ENCODE measurements around the gene PRSS12. TPM values are rescaled to one million over a fixed set of nuclear protein-coding genes. Genes with fewer than 3 reads are reported as not detected.
"Not testable (repeated sequence)": the region's sequence is repeated elsewhere in the genome, so short reads cannot be mapped to it uniquely, and the experiment has no call there.

PRSS12 gene
- total RNA-seq, 1 experiment from 2014 or later = 14.1 TPM

GRCh38 chr4:118266145-118266496 lies 86.7 kb downstream of the PRSS12 start:
- H3K27ac Mint-ChIP-seq; H3K4me1 Mint-ChIP-seq; ATAC-seq; DNase-seq (ENCODE audit: low spot score); POLR2A ChIA-PET; H3K36me3 Mint-ChIP-seq: not testable (repeated sequence)
- peak overlapping the region; percentile 45 for H3K4me3 Mint-ChIP-seq
- H3K9me3 Mint-ChIP-seq = peaks cover 10% of the 10 kb centered on the region
- peak; percentile 71 for TF ChIP-seq NFYB (CRISPR knock-in tag; conservative IDR thresholded peaks at IDR 0.05; ENCODE audit: low read depth)
- H3K27me3 Mint-ChIP-seq (ENCODE audit: low read depth) = peaks cover 21% of the 10 kb centered on the region
- CTCF ChIA-PET = interaction anchor here (1.5 kb wide), 1 partner anchor 232 kb away, joined by 3 read pairs; no protein-coding TSS in a partner anchor

GRCh38 chr4:118265312-118266144 lies 87.3 kb downstream of the PRSS12 start:
- Mint-ChIP-seq H3K4me3 (peak overlapping the region; percentile 74), H3K4me1 (peaks cover 2% of the 10 kb centered on the region; the same call in 1 of the 2 replicates), H3K9me3 (peaks cover 10% of the 10 kb centered on the region), H3K27ac (no peak overlapping the region), H3K36me3 (no peaks in the 10 kb centered on the region; the same call in 1 of the 2 replicates), H3K27me3 (ENCODE audit: low read depth) (peaks cover 21% of the 10 kb centered on the region)
- POLR2A ChIA-PET = no interaction called here
- no peak for TF ChIP-seq ZNF671 (CRISPR knock-in tag; IDR thresholded peaks at IDR 0.05)
- peak; percentile 66; the same call in 1 of the 2 replicates for TF ChIP-seq E2F5 (CRISPR knock-in tag; IDR thresholded peaks at IDR 0.05)
- peak; percentile 90 for TF ChIP-seq NFYB (CRISPR knock-in tag; conservative IDR thresholded peaks at IDR 0.05; ENCODE audit: low read depth)
- TF ChIP-seq ZNF423 (CRISPR knock-in tag; IDR thresholded peaks at IDR 0.05) = peak; percentile 58; the same call in 1 of the 2 replicates
- no peak for TF ChIP-seq SMAD4 (CRISPR knock-in tag; IDR thresholded peaks at IDR 0.05)
- TF ChIP-seq JAZF1 (CRISPR knock-in tag; IDR thresholded peaks at IDR 0.05) = no peak
- peak; percentile 7; the same call in 1 of the 2 replicates for TF ChIP-seq USF2 (CRISPR knock-in tag; IDR thresholded peaks at IDR 0.05)
- TF ChIP-seq ATF1 (CRISPR knock-in tag; IDR thresholded peaks at IDR 0.05) = no peak
- peak; percentile 84 for ATAC-seq
- peak; percentile 63 for DNase-seq (ENCODE audit: low spot score)
- CTCF ChIA-PET = interaction anchor here (1.5 kb wide), 1 partner anchor 232 kb away, joined by 3 read pairs; no protein-coding TSS in a partner anchor

- Mint-ChIP-seq H3K9me3 (peaks cover 10% of the 10 kb centered on the region), H3K4me3 (0 out of 2 replicates have a peak overlapping the region, but pooled peaks have one; percentile 7), H3K36me3 (no peaks in the 10 kb centered on the region; the same call in 1 of the 2 replicates), H3K27me3 (ENCODE audit: low read depth) (peaks cover 21% of the 10 kb centered on the region), H3K27ac (no peak overlapping the region), H3K4me1 (peaks cover 2% of the 10 kb centered on the region; the same call in 1 of the 2 replicates)
- DNase-seq (ENCODE audit: low spot score) = no peak
- POLR2A ChIA-PET = no interaction called here
- no peak for ATAC-seq
- CTCF ChIA-PET = no interaction called here
- TF ChIP-seq CBFB (CRISPR knock-in tag; IDR thresholded peaks at IDR 0.05; ENCODE audit: low read depth) (no peak), SMAD3 (CRISPR knock-in tag; IDR thresholded peaks at IDR 0.05; ENCODE audit: borderline replicate concordance) (no peak), ZBTB21 (CRISPR knock-in tag; IDR thresholded peaks at IDR 0.05; ENCODE audit: borderline replicate concordance) (no peak), SP1 (CRISPR knock-in tag; conservative IDR thresholded peaks at IDR 0.05) (no peak), KAT7 (CRISPR knock-in tag; IDR thresholded peaks at IDR 0.05; ENCODE audit: borderline replicate concordance) (no peak), GABPB1 (CRISPR knock-in tag; IDR thresholded peaks at IDR 0.05) (no peak), GRHL2 (CRISPR knock-in tag; IDR thresholded peaks at IDR 0.05; ENCODE audit: insufficient replicate concordance, severe bottlenecking) (no peak), JUN (CRISPR knock-in tag; IDR thresholded peaks at IDR 0.05) (no peak), AR (CRISPR knock-in tag; IDR thresholded peaks at IDR 0.05) (no peak)
These were observed 88.7 kb downstream of the PRSS12 start for GRCh38 chr4:118264096-118264495.

Data from WTC11 (cell line).